ENCODE results near the gene ARSB.
"Not testable (repeated sequence)": the region's sequence is repeated elsewhere in the genome, so short reads cannot be mapped to it uniquely, and the experiment has no call there.

GRCh38 chr5:78909224-78909983 lies 75.7 kb downstream of the ARSB start:
- TF ChIP-seq POLR2A, CTCF (IDR thresholded peaks at IDR 0.05): not testable (repeated sequence)
